T-helper 17 cell (primary cell): ENCODE measurements around the gene CNKSR2. TPM values are rescaled to one million over a fixed set of nuclear protein-coding genes. Genes with fewer than 3 reads are reported as not detected.

Experiments used
- ATAC-seq: fragments of 150-1000 bp; cut with Tn5 transposase; 2 replicates; pipeline ENCODE4 v1.10.0; 2021; ENCODE audit warnings: mild to moderate bottlenecking, moderate library complexity
- DNase-seq, 3 donors: peaks; one replicate each; pipeline versions ENCODE4 v3.0.0 to v3.0.0-alpha.2; 2020 to 2021
- H3K9me3 ChIP-seq: one replicate; pipeline ENCODE4 v1.7.0; 2013; ENCODE audit warnings: low read length, mild to moderate bottlenecking; ENCODE audit not compliant: control insufficient read depth, poor library complexity, severe bottlenecking
- H3K27ac Mint-ChIP-seq: one replicate; pipeline ENCODE4 v1.8.0; 2022; ENCODE audit warnings: mild to moderate bottlenecking, moderate library complexity, mixed read lengths
- H3K27me3 Mint-ChIP-seq: one replicate; pipeline ENCODE4 v1.8.0; 2022; ENCODE audit warnings: mixed read lengths
- H3K36me3 Mint-ChIP-seq: one replicate; pipeline ENCODE4 v1.8.0; 2022; ENCODE audit warnings: low read depth, mixed read lengths
- H3K4me1 Mint-ChIP-seq: one replicate; pipeline ENCODE4 v1.8.0; 2022; ENCODE audit warnings: mild to moderate bottlenecking, mixed read lengths
- H3K4me3 Mint-ChIP-seq: one replicate; pipeline ENCODE4 v1.8.0; 2022; ENCODE audit warnings: mild to moderate bottlenecking, moderate library complexity, mixed read lengths
- total RNA-seq, 4 donors: library from RNA in 2 of 4; stranded (reverse) in 2 of 4; gene quantifications; one replicate each; pipeline ENCODE4 v1.2.3 and lab custom pipeline; 2022 to 2026

The CNKSR2 gene
- total RNA-seq, 2 donors from 2014 or later = 3.6 to 4.4 TPM

- Mint-ChIP-seq H3K4me3 (no peak overlapping the region), H3K36me3 (no peaks in the 10 kb centered on the region), H3K27me3 (no peaks in the 10 kb centered on the region), H3K4me1 (no peaks in the 10 kb centered on the region), H3K27ac (no peak overlapping the region)
- DNase-seq (no peak), ATAC-seq (no peak)
- no peaks in the 10 kb centered on the region for H3K9me3 ChIP-seq
These were observed 271.7 kb downstream of the CNKSR2 start for GRCh38 chrX:21645886-21646285.

DNA sequence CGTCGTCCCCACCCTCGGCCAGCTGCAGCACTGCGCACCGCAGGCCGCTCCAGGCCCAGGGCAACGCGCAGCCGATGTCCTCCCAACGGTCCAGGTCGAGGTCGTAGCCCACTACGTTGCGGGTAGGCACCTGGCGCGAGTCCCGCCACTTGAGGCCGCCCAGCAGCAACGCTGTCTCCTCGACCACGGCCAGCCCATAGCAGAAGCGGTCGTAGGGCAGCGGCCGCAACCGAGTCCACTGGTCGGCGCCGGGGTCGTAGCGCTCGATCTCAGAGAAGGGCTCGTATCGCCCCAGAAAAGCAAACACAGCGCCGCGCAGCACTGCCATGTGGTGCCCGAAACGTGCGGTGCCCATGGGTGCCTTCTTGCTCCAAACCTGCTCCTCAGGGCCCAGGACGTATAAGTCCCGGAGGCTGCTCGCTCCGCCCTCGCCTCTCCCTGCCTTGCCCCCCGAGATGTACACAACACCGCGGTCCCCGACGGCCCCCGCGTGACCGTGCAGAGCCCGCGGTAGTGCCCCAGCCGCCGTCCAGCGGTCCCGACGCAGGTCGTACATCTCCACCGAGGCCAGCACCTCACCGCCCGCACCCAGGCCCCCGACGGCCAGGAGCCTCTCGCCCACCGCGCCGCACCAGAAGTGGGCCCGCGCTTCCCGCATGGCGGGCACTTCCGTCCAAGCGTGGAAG is 281.8 kb downstream of the CNKSR2 start:
- DNase-seq = no peak
- ATAC-seq = no peak
- Mint-ChIP-seq H3K4me1 (peaks cover 2% of the 10 kb centered on the region), H3K27ac (no peak overlapping the region), H3K4me3 (no peak overlapping the region), H3K27me3 (no peaks in the 10 kb centered on the region), H3K36me3 (no peaks in the 10 kb centered on the region)
- no peaks in the 10 kb centered on the region for H3K9me3 ChIP-seq

DNA sequence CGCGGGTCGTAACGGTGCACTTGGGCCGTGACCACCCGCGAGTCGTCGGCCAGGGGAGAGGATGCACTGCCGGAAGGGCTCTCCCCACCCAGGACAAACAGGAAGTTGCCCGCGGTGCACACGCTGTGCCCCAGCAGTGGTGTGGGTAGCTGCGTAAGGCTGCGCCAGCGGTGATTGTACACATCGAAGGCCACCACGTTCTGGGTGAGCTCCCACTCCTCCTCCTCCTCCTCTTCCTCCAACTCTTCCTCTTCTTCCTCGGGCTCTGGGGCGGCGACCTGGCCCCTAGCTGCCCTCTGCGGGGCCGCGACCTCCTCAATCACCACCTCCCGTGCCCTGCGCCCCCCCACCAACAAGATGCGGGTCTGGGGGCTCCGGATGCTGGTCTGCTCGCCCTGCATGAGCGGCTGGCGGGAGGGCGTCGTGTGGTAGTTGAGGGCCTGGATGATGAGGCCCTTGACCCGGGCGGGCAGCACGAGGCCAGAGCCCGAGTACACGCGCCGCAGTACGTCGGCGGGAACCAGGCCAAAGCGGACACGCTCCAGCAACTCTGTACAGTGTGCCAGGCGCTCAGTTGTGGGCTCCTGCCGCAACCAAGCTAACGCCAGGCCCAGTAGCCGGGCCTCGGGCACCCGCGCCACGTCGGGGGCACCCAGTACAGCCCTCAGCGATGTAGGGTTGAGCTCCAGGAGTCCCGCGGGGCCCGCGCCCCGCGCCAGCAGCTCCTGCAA is 282.5 kb downstream of the CNKSR2 start:
- DNase-seq (no peak), ATAC-seq (no peak)
- Mint-ChIP-seq H3K27me3 (peaks cover 1% of the 10 kb centered on the region), H3K4me3 (no peak overlapping the region), H3K36me3 (no peaks in the 10 kb centered on the region), H3K4me1 (peaks cover 2% of the 10 kb centered on the region), H3K27ac (no peak overlapping the region)
- H3K9me3 ChIP-seq = no peaks in the 10 kb centered on the region

- Mint-ChIP-seq H3K4me1 (peaks cover 2% of the 10 kb centered on the region), H3K36me3 (peaks cover 3% of the 10 kb centered on the region), H3K4me3 (peak overlapping the region; percentile 66), H3K27ac (no peak overlapping the region), H3K27me3 (peaks cover 9% of the 10 kb centered on the region)
- ATAC-seq (peak; percentile 48), DNase-seq (no peak)
- H3K9me3 ChIP-seq = no peaks in the 10 kb centered on the region
These were observed 283.3 kb downstream of the CNKSR2 start for GRCh38 chrX:21657318-21658151.

DNA sequence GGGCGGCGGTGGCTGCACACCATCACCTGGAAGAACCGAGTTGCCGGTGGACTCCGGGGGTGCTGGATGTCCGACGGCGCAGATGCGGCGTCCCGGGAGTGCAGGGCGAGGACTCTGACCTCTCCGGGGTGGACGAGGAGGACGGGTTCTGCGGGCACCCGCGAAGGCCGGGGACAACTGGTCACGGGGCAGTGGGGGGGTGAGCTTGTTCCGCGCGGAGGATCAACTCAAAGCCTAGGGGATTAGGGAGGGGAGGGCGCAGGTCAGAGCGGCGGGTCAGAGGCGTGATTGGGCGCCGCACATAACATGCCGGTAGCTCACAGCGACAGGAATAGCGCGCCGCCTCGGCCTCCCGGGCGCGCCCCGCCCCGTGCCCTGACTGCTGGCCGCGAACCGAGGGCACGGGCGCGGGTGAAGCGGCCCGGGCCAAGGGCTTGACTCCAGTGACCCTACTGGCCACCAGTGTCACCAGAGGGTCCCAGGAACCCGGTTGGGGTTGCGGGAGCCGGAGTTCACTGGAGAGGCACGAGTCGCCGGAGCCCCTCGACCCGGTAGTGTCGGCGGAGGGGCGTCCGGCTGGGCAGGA is 284.0 kb downstream of the CNKSR2 start, which contains the start of gene KLHL34:
Gene KLHL34, minus strand, starts transcription at position 179 of the 586 bp plus-strand sequence. CDS start 542 bp downstream, outside the sequence.
- Mint-ChIP-seq H3K36me3 (peaks cover 3% of the 10 kb centered on the region), H3K4me3 (peak within 1 kb of the TSS; percentile 74), H3K4me1 (peaks cover 2% of the 10 kb centered on the region), H3K27me3 (peaks cover 12% of the 10 kb centered on the region), H3K27ac (no peak within 1 kb of the TSS)
- DNase-seq (no peak), ATAC-seq (peak; percentile 54)
- H3K9me3 ChIP-seq = no peaks in the 10 kb centered on the region

GRCh38 chrX:21658746-21659145 is 284.5 kb downstream of the CNKSR2 start:
- Mint-ChIP-seq H3K4me3 (peak overlapping the region; percentile 74), H3K27ac (no peak overlapping the region), H3K4me1 (peaks cover 2% of the 10 kb centered on the region), H3K36me3 (peaks cover 3% of the 10 kb centered on the region), H3K27me3 (peaks cover 14% of the 10 kb centered on the region)
- ATAC-seq (no peak), DNase-seq (no peak)
- no peaks in the 10 kb centered on the region for H3K9me3 ChIP-seq

GRCh38 chrX:21659320-21659719 is 285.1 kb downstream of the CNKSR2 start:
- Mint-ChIP-seq H3K4me3 (peak overlapping the region; percentile 74), H3K4me1 (peaks cover 2% of the 10 kb centered on the region), H3K36me3 (peaks cover 3% of the 10 kb centered on the region), H3K27me3 (peaks cover 16% of the 10 kb centered on the region), H3K27ac (no peak overlapping the region)
- H3K9me3 ChIP-seq = no peaks in the 10 kb centered on the region
- no peak for ATAC-seq
- DNase-seq = no peak

GRCh38 chrX:21660156-21660555 is 285.9 kb downstream of the CNKSR2 start:
- ATAC-seq (no peak), DNase-seq (no peak)
- H3K4me3 Mint-ChIP-seq = no peak overlapping the region
- H3K27ac Mint-ChIP-seq = no peak overlapping the region
- no peaks in the 10 kb centered on the region for H3K9me3 ChIP-seq
- peaks cover 3% of the 10 kb centered on the region for H3K36me3 Mint-ChIP-seq
- H3K4me1 Mint-ChIP-seq = peaks cover 2% of the 10 kb centered on the region
- H3K27me3 Mint-ChIP-seq = peaks cover 16% of the 10 kb centered on the region

DNA sequence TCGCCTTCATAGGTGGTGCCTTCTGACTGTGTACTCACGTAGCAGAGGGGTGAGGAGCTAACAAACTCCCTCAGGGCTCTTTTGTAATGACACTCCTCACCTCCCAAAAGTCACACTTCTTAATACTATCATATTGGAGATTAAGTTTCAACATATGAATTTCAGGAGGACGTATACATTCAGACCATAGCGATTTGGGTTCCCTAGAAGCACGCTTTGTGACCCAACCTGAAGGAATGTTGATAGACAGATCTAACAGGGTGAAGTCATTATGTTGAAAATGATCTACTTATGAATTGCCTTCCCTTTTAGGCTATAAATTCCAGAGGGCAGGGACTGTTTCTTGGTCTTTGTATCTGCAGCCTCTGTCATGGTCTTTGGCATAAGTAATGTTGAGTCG is 287.1 kb downstream of the CNKSR2 start:
- H3K36me3 Mint-ChIP-seq = peaks cover 3% of the 10 kb centered on the region
- no peak overlapping the region for H3K27ac Mint-ChIP-seq
- H3K27me3 Mint-ChIP-seq = peaks cover 16% of the 10 kb centered on the region
- ATAC-seq (no peak), DNase-seq (no peak)
- H3K4me3 Mint-ChIP-seq = no peak overlapping the region
- H3K9me3 ChIP-seq = no peaks in the 10 kb centered on the region
- H3K4me1 Mint-ChIP-seq = peaks cover 2% of the 10 kb centered on the region

GRCh38 chrX:21662761-21663160 is 288.5 kb downstream of the CNKSR2 start:
- no peaks in the 10 kb centered on the region for H3K9me3 ChIP-seq
- DNase-seq (no peak), ATAC-seq (no peak)
- Mint-ChIP-seq H3K36me3 (peaks cover 3% of the 10 kb centered on the region), H3K4me3 (no peak overlapping the region), H3K27me3 (peaks cover 16% of the 10 kb centered on the region), H3K4me1 (no peaks in the 10 kb centered on the region), H3K27ac (no peak overlapping the region)

DNA sequence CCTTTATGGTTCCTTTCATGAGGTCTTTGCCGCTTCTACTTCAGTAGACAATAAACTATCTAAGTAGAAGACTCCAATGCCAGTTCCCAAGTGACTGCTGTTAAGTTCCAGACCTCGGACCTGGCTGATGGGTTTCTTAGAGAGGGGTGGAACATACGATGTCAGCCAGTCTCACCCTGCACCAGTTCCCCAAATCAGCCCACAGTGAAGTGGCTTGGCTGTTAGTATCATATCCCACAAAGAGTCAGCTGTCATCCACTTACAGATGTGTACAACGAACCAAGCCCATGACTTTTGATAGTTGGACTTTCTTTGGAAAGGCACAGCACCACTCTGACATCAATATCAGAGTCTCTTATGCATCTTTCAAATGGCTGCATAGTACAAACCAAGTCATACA is 292.0 kb downstream of the CNKSR2 start:
- peaks cover 16% of the 10 kb centered on the region for H3K27me3 Mint-ChIP-seq
- DNase-seq (no peak), ATAC-seq (no peak)
- no peaks in the 10 kb centered on the region for H3K4me1 Mint-ChIP-seq
- no peaks in the 10 kb centered on the region for H3K9me3 ChIP-seq
- H3K4me3 Mint-ChIP-seq = no peak overlapping the region
- H3K36me3 Mint-ChIP-seq = peaks cover 3% of the 10 kb centered on the region
- H3K27ac Mint-ChIP-seq = no peak overlapping the region

- no peaks in the 10 kb centered on the region for H3K9me3 ChIP-seq
- Mint-ChIP-seq H3K4me3 (no peak overlapping the region), H3K27me3 (peaks cover 16% of the 10 kb centered on the region), H3K27ac (no peak overlapping the region), H3K36me3 (peaks cover 3% of the 10 kb centered on the region), H3K4me1 (no peaks in the 10 kb centered on the region)
- DNase-seq = no peak
- no peak for ATAC-seq
These were observed 292.5 kb downstream of the CNKSR2 start for GRCh38 chrX:21666679-21667078.
